PC-9 (cell line): ENCODE results near the gene MACROD2. TPM values are rescaled to one million over a fixed set of nuclear protein-coding genes. Genes with fewer than 3 reads are reported as not detected.

Source experiments
- BruUV-seq: library from RNA; stranded (reverse); fragments of 400-500 nt; replicated peaks from 2 replicates; lab custom pipeline; 2021; lab: Mats Ljungman, UMichigan
- CTCF ChIA-PET: fragments of 300-600 bp; sonication (Branson Sonifier 250); formaldehyde crosslinking; loops from one replicate; lab custom pipeline; 2022; ENCODE audit warnings: antibody characterized with exemption; lab: Charles Lee
- POLR2A ChIA-PET: fragments of 300-600 bp; sonication (Branson Sonifier 250); formaldehyde crosslinking; loops from one replicate; lab custom pipeline; 2022; ENCODE audit warnings: antibody characterized with exemption; ENCODE audit not compliant: unreplicated experiment; lab: Charles Lee
- DNase-seq, 2 experiments: peaks; one replicate each; pipeline versions ENCODE4 v3.0.0 to v3.0.0-alpha.2; 2015 to 2022; ENCODE audit warnings: mixed read lengths in 1 of 2
- H2AFZ ChIP-seq: fragments of 200-600 bp; sonication (generic); 2 replicates; pipeline ENCODE4 v1.8.1; 2017; ENCODE audit warnings: antibody characterized with exemption
- H3F3A ChIP-seq: fragments of 200-600 bp; sonication (generic); 2 replicates; pipeline ENCODE4 v1.8.1; 2017; ENCODE audit warnings: antibody characterized with exemption, mild to moderate bottlenecking, low read depth; ENCODE audit not compliant: insufficient read depth
- H3K27ac ChIP-seq: fragments of 200-600 bp; sonication (generic); 2 replicates; pipeline ENCODE4 v1.6.1; 2016; ENCODE audit warnings: mixed run types
- H3K27me3 ChIP-seq: fragments of 200-600 bp; sonication (generic); 2 replicates; pipeline ENCODE4 v1.6.1; 2016; ENCODE audit warnings: low read depth, mixed run types; ENCODE audit not compliant: insufficient read depth
- H3K36me3 ChIP-seq: fragments of 200-600 bp; sonication (generic); 2 replicates; pipeline ENCODE4 v1.6.1; 2016; ENCODE audit warnings: low read depth, mixed run types
- H3K4me1 ChIP-seq: fragments of 200-600 bp; sonication (generic); replicated peaks from 2 replicates; pipeline ENCODE4 v1.6.1; 2016; ENCODE audit warnings: mixed run types; ENCODE audit not compliant: insufficient read depth
- H3K4me2 ChIP-seq: fragments of 200-600 bp; sonication (generic); 2 replicates; pipeline ENCODE4 v1.6.1; 2017; ENCODE audit warnings: mixed run types
- H3K4me3 ChIP-seq: fragments of 200-600 bp; sonication (generic); 2 replicates; pipeline ENCODE4 v1.6.1; 2016; ENCODE audit warnings: mixed run types
- H3K79me2 ChIP-seq: fragments of 200-600 bp; sonication (generic); 2 replicates; pipeline ENCODE4 v1.6.1; 2017; ENCODE audit warnings: low read depth, mixed run types
- H3K9me2 ChIP-seq: fragments of 200-600 bp; sonication (generic); 2 replicates; pipeline ENCODE4 v1.8.1; 2017; ENCODE audit warnings: mild to moderate bottlenecking; ENCODE audit not compliant: insufficient read depth
- H3K9me3 ChIP-seq: fragments of 200-600 bp; sonication (generic); 2 replicates; pipeline ENCODE4 v1.8.1; 2016; ENCODE audit warnings: low read depth; ENCODE audit not compliant: insufficient read depth
- H4K20me1 ChIP-seq: fragments of 200-600 bp; sonication (generic); 2 replicates; pipeline ENCODE4 v1.8.1; 2017; ENCODE audit not compliant: insufficient read depth
- EZH2 ChIP-seq: fragments of 200-600 bp; sonication (generic); IDR thresholded peaks from 2 replicates; pipeline ENCODE4 v1.8.0; 2017; ENCODE audit warnings: antibody characterized with exemption, low read depth
- intact Hi-C: fragments of 100-400 bp; cut with micrococcal nuclease; formaldehyde crosslinking; loops from one replicate; pipeline ENCODE4 v1.10.0; 2022; ENCODE audit not compliant: unreplicated experiment
- total RNA-seq: library from RNA; stranded (reverse); gene quantifications from 2 replicates; pipeline ENCODE4 v1.2.3, GENCODE V29; 2021
- TF ChIP-seq, protein P1 (sequence below): fragments of 200-600 bp; sonication (generic); conservative IDR thresholded peaks from 2 replicates; pipeline ENCODE4 v1.6.1; 2017; ENCODE audit warnings: mixed run types, antibody characterized with exemption, mild to moderate bottlenecking, moderate library complexity

The MACROD2 gene
- total RNA-seq, 1 experiment from 2014 or later, result 11.4 TPM

DNA sequence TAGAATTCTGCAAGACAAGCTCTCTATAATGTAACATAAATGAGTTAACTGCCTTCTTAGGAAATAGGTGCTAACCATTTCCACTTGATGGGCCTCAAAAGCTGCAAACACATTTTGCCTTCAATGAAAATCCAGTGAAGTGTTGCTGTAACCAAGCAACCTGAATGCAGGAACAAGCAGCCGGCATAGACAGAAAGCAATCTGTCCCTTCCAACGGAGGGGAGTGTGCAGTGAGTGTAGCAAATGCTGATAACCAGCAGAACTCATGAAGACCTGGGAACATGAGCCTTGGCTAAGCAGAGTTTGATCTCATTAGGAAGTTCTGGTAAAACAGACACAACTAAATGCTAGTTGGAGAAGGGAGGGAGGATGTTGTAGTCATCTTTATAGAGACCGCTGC is 1880.1 kb downstream of the MACROD2 start:
- H2AFZ ChIP-seq, result no peak overlapping the region
- no peaks in the 10 kb centered on the region for H3K79me2 ChIP-seq
- H3K9me2 ChIP-seq, result no peaks in the 10 kb centered on the region
- H3K27me3 ChIP-seq, result no peaks in the 10 kb centered on the region
- TF ChIP-seq, protein P1, sequence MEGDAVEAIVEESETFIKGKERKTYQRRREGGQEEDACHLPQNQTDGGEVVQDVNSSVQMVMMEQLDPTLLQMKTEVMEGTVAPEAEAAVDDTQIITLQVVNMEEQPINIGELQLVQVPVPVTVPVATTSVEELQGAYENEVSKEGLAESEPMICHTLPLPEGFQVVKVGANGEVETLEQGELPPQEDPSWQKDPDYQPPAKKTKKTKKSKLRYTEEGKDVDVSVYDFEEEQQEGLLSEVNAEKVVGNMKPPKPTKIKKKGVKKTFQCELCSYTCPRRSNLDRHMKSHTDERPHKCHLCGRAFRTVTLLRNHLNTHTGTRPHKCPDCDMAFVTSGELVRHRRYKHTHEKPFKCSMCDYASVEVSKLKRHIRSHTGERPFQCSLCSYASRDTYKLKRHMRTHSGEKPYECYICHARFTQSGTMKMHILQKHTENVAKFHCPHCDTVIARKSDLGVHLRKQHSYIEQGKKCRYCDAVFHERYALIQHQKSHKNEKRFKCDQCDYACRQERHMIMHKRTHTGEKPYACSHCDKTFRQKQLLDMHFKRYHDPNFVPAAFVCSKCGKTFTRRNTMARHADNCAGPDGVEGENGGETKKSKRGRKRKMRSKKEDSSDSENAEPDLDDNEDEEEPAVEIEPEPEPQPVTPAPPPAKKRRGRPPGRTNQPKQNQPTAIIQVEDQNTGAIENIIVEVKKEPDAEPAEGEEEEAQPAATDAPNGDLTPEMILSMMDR, result no peak
- TF ChIP-seq EZH2, result no peak
- no peaks in the 10 kb centered on the region for H3K36me3 ChIP-seq
- H4K20me1 ChIP-seq, result no peaks in the 10 kb centered on the region
- CTCF ChIA-PET, result no interaction called here
- H3K4me3 ChIP-seq, result no peak overlapping the region
- H3K27ac ChIP-seq, result no peak overlapping the region
- H3K4me2 ChIP-seq, result no peak overlapping the region
- no peaks in the 10 kb centered on the region; the same call in 1 of the 2 replicates for H3F3A ChIP-seq
- no peaks in the 10 kb centered on the region for H3K9me3 ChIP-seq
- intact Hi-C loops, result no loop called here
- POLR2A ChIA-PET, result no interaction called here
- DNase-seq, result no peak
- H3K4me1 ChIP-seq, result no peaks in the 10 kb centered on the region
- BruUV-seq, result no TSS peak

DNA sequence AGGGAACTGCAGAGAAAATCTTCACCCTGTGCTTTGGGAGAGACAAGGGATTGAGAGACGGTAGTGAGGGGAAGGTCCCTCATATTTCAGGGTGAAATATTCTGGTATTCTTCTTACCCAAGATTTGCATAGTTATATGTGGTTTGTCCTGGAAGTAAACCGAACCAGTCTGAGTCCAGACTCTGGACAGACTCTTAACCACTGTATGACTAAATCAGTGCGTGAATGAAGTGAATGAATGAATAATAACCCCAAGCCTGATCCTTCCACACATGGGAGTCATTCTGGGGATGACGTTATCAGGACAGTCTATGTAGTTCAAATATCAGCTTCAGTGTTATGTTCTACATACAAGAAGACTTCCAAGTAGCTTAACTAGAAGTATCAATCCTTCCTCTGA is 1887.2 kb downstream of the MACROD2 start:
- H3K9me2 ChIP-seq, result no peaks in the 10 kb centered on the region
- CTCF ChIA-PET, result interaction anchor here (0.7 kb wide), 1 partner anchor 1930 kb away, joined by 3 read pairs; no protein-coding TSS in a partner anchor
- no peaks in the 10 kb centered on the region for H4K20me1 ChIP-seq
- POLR2A ChIA-PET, result no interaction called here
- no peak overlapping the region for H3K4me2 ChIP-seq
- no peaks in the 10 kb centered on the region for H3K36me3 ChIP-seq
- H3K9me3 ChIP-seq, result no peaks in the 10 kb centered on the region; the same call in 1 of the 2 replicates
- no peak overlapping the region for H3K27ac ChIP-seq
- DNase-seq, result no peak
- no peaks in the 10 kb centered on the region for H3K27me3 ChIP-seq
- no TSS peak for BruUV-seq
- H3K79me2 ChIP-seq, result no peaks in the 10 kb centered on the region
- no peaks in the 10 kb centered on the region for H3K4me1 ChIP-seq
- H2AFZ ChIP-seq, result no peak overlapping the region
- no peak overlapping the region for H3K4me3 ChIP-seq
- TF ChIP-seq, protein P1, result no peak
- TF ChIP-seq EZH2, result no peak
- intact Hi-C loops, result no loop called here
- H3F3A ChIP-seq, result no peaks in the 10 kb centered on the region

DNA sequence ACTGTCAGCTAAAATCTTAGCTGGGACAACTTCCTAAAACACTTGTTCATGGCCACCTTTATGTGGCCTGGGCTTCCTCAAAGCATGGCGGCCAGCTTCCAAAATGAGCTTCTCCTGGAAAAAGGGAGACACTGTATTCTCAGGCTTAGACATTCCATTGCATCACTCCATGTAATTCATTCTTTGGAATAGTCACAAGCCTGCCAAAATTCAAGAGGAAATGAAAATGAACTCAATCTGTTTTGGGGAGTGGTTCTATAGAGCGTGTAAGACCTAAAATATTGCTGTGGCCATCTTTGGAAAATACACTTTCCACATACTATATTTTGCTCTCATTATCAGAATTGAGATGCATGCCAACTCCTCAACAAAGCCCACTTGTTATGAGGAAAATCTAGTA is 1890.9 kb downstream of the MACROD2 start:
- Histone ChIP-seq H3K27ac (no peak overlapping the region), H3K9me3 (no peaks in the 10 kb centered on the region; the same call in 1 of the 2 replicates), H3F3A (no peaks in the 10 kb centered on the region), H4K20me1 (no peaks in the 10 kb centered on the region), H3K9me2 (no peaks in the 10 kb centered on the region), H3K4me3 (no peak overlapping the region), H3K4me2 (no peak overlapping the region), H2AFZ (no peak overlapping the region), H3K79me2 (no peaks in the 10 kb centered on the region), H3K27me3 (no peaks in the 10 kb centered on the region), H3K4me1 (no peaks in the 10 kb centered on the region), H3K36me3 (no peaks in the 10 kb centered on the region)
- ChIA-PET CTCF (no interaction called here), POLR2A (no interaction called here)
- DNase-seq, result no peak
- BruUV-seq, result no TSS peak
- TF ChIP-seq, protein P1, result no peak
- no peak for TF ChIP-seq EZH2
- intact Hi-C loops, result no loop called here
